Astrocyte of the spinal cord (primary cell): ENCODE measurements around the gene GNG2.

Source experiments
- DNase-seq: peaks from one replicate; pipeline ENCODE4 v3.0.0; 2011; ENCODE audit warnings: low read depth, low spot score
- H3K4me3 ChIP-seq: 2 replicates; pipeline ENCODE4 v1.5.1; 2011; ENCODE audit warnings: low read depth, mild to moderate bottlenecking, low read length, moderate library complexity
- in situ Hi-C: cut with HindIII; loops from 2 replicates; pipeline ENCODE4 v1.10.0; 2017; ENCODE audit warnings: low sequenced_read_pairs
- TF ChIP-seq, protein P1 (sequence below): IDR thresholded peaks from 2 replicates; pipeline ENCODE4 v1.5.1; 2012; ENCODE audit warnings: low read depth, mild to moderate bottlenecking, low read length, inconsistent platforms

The GNG2 gene

DNA sequence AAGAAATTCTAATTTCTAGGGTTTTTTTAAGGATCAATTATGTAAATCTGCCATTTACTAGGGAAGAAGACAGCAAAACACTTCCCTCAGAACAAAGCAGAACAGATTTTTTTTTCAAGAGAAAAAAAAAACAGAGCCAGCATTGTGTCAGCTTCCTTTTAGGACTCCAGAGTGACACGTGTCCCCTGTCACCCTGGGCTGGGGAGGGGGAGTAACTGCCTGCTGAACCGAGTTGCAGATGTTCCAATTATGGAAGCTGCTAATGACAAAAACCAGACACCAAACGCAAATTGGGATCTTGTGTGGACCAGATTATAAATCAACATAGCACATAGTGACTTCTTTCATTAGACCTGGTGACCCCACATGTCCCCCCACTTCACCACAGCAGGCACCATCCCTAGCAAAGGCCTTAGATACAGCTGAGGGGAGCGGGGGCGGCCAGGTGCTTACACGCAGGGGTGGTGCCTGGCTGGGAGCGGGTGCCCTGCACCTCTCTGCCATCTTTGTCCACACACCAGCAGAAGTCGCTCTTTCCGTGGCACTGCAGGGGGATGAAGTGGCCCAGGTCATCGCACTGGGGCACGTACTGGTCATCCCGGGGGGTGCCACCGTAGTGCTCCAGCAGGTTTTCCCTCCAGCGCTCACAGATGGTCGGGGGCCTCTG lies 154.3 kb downstream of the GNG2 start:
- in situ Hi-C loops: no loop called here
- TF ChIP-seq, protein P1, sequence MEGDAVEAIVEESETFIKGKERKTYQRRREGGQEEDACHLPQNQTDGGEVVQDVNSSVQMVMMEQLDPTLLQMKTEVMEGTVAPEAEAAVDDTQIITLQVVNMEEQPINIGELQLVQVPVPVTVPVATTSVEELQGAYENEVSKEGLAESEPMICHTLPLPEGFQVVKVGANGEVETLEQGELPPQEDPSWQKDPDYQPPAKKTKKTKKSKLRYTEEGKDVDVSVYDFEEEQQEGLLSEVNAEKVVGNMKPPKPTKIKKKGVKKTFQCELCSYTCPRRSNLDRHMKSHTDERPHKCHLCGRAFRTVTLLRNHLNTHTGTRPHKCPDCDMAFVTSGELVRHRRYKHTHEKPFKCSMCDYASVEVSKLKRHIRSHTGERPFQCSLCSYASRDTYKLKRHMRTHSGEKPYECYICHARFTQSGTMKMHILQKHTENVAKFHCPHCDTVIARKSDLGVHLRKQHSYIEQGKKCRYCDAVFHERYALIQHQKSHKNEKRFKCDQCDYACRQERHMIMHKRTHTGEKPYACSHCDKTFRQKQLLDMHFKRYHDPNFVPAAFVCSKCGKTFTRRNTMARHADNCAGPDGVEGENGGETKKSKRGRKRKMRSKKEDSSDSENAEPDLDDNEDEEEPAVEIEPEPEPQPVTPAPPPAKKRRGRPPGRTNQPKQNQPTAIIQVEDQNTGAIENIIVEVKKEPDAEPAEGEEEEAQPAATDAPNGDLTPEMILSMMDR: no peak
- no peak overlapping the region for H3K4me3 ChIP-seq
- no peak for DNase-seq

GRCh38 chr14:52015411-52016030 lies 155.1 kb downstream of the GNG2 start:
- DNase-seq: peak; percentile 34
- H3K4me3 ChIP-seq: no peak overlapping the region
- in situ Hi-C loops: no loop called here
- TF ChIP-seq, protein P1: peak; percentile 61

DNA sequence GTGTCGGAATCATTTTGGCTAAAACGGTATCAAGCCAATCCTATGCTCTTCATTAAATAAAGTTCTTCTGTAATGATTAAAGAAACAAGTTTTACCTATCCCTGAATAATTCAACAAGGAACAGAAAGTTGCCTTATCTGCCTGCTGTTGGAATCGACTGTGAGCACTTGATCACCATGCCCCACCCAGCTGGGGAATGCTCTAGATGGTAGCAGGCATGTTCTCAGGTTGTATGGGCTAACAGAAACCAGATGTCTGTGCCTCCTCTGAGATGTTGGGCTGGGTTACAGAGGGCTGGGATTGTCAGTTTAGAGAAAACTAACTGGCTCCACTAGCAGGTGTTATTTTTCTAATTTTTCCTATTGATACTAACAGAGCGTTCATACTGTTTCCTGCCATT lies 157.8 kb downstream of the GNG2 start:
- no peak overlapping the region for H3K4me3 ChIP-seq
- TF ChIP-seq, protein P1: no peak
- in situ Hi-C loops: no loop called here
- DNase-seq: no peak

- TF ChIP-seq, protein P1: no peak
- in situ Hi-C loops: no loop called here
- no peak for DNase-seq
- no peak overlapping the region for H3K4me3 ChIP-seq
Measured at GRCh38 chr14:52018970-52019369, 158.6 kb downstream of the GNG2 start.
